HG03558 (cell line): ENCODE measurements around the gene STOML1.
"Not testable (repeated sequence)": the region's sequence is repeated elsewhere in the genome, so short reads cannot be mapped to it uniquely, and the experiment has no call there.

ENCODE experiments used
- ATAC-seq: cut with Tn5 transposase; IDR thresholded peaks from one replicate; pipeline ENCODE4 v1.9.1; 2021; ENCODE audit warnings: moderate number of reproducible peaks; ENCODE audit not compliant: unreplicated experiment; ENCODE audit errors: extremely low read depth

Gene STOML1

GRCh38 chr15:73950479-73950830, 41.6 kb downstream of the STOML1 start:
- no peak for ATAC-seq

- ATAC-seq = no peak
Observed at GRCh38 chr15:73949496-73949895, 42.6 kb downstream of the STOML1 start.

- ATAC-seq = no peak
Observed at GRCh38 chr15:73948982-73949381, 43.1 kb downstream of the STOML1 start.

GRCh38 chr15:73948396-73948795, 43.7 kb downstream of the STOML1 start:
- no peak for ATAC-seq

GRCh38 chr15:73947651-73948050, 44.4 kb downstream of the STOML1 start:
- no peak for ATAC-seq

GRCh38 chr15:73946795-73947370, 45.2 kb downstream of the STOML1 start:
- ATAC-seq = no peak

GRCh38 chr15:73946046-73946721, 45.9 kb downstream of the STOML1 start:
- ATAC-seq = no peak

- ATAC-seq = no peak
Observed at GRCh38 chr15:73945130-73945508, 47.0 kb downstream of the STOML1 start.

- no peak for ATAC-seq
Observed at GRCh38 chr15:73944161-73945129, 47.6 kb downstream of the STOML1 start.

- ATAC-seq = no peak
Observed at GRCh38 chr15:73942751-73943270, 49.3 kb downstream of the STOML1 start.

- ATAC-seq = no peak
Observed at GRCh38 chr15:73941871-73942635, 50.0 kb downstream of the STOML1 start.

- ATAC-seq = no peak
Observed at GRCh38 chr15:73941449-73941848, 50.6 kb downstream of the STOML1 start.

- no peak for ATAC-seq
Observed at GRCh38 chr15:73941044-73941443, 51.1 kb downstream of the STOML1 start.

GRCh38 chr15:73940061-73940981, 51.8 kb downstream of the STOML1 start:
- ATAC-seq = no peak

GRCh38 chr15:73939138-73939537, 53.0 kb downstream of the STOML1 start:
- no peak for ATAC-seq

- not testable (repeated sequence) for ATAC-seq
Observed at GRCh38 chr15:73938516-73938915, 53.6 kb downstream of the STOML1 start.

GRCh38 chr15:73937726-73938125, 54.4 kb downstream of the STOML1 start:
- ATAC-seq = no peak

GRCh38 chr15:73937296-73937695, 54.8 kb downstream of the STOML1 start:
- ATAC-seq = no peak

- no peak for ATAC-seq
Observed at GRCh38 chr15:73936588-73937290, 55.4 kb downstream of the STOML1 start.
